Lower leg skin (tissue), 4 donors: Measurements from ENCODE around the gene PLP2. TPM values are rescaled to one million over a fixed set of nuclear protein-coding genes. Genes with fewer than 3 reads are reported as not detected.

Source experiments
- DNase-seq, 2 donors: peaks; one replicate each; pipeline ENCODE4 v3.0.0-alpha.2; 2019; ENCODE audit warnings: low spot score in 2 of 2
- H3K4me3 ChIP-seq: fragments of 200-600 bp; sonication (generic); 2 replicates; pipeline ENCODE4 v1.5.1; 2017; ENCODE audit warnings: mild to moderate bottlenecking, low read depth; ENCODE audit not compliant: poor library complexity, severe bottlenecking
- CTCF ChIP-seq, 3 donors: fragments of 450-650 bp; IDR thresholded peaks; one replicate each; pipeline ENCODE4 v1.5.1; 2016; ENCODE audit warnings: antibody characterized with exemption in 3 of 3, mild to moderate bottlenecking in 3 of 3, moderate library complexity in 2 of 3
- POLR2A ChIP-seq, 2 donors: fragments of 450-650 bp; IDR thresholded peaks; one replicate each; pipeline ENCODE4 v1.6.1; 2016 to 2017; ENCODE audit warnings: antibody characterized with exemption in 2 of 2, mild to moderate bottlenecking in 1 of 2, moderate library complexity in 1 of 2
- whole genome bisulfite sequencing, 2 donors: methylation state at CpG; one replicate each; pipeline ENCODE4 v1.1.5; 2018; 5-methylcytosine and 5-hydroxymethylcytosine counted together
- intact Hi-C: fragments of 100-400 bp; cut with DNase I; formaldehyde crosslinking; loops from one replicate; pipeline ENCODE4 v1.15.0; 2023; ENCODE audit warnings: low total_unique reads
- total RNA-seq, 4 donors: library from RNA; depleted of rRNA; stranded (reverse); fragments of >200 nt; gene quantifications; one replicate each; pipeline ENCODE4 v1.1.0, GENCODE V29; 2016

The PLP2 gene
- total RNA-seq, 4 donors from 2014 or later, result 126 to 132 (median 130) TPM

GRCh38 chrX:49214416-49214815, 42.7 kb downstream of the PLP2 start:
- DNase-seq, result no peak
- intact Hi-C loops, result no loop called here
- TF ChIP-seq POLR2A (IDR thresholded peaks at IDR 0.05), result no peak
- no peak for TF ChIP-seq CTCF (IDR thresholded peaks at IDR 0.05)
- WGBS, 2 donors, result 45 to 72% methylated on average over 2 of the region's 2 CpGs
- H3K4me3 ChIP-seq, result no peak overlapping the region

- no peak for TF ChIP-seq POLR2A (IDR thresholded peaks at IDR 0.05)
- TF ChIP-seq CTCF (IDR thresholded peaks at IDR 0.05), result no peak
- intact Hi-C loops, result no loop called here
- WGBS, 2 donors, result 84 to 87% methylated on average over 14 of the region's 14 CpGs
- H3K4me3 ChIP-seq, result no peak overlapping the region
- no peak for DNase-seq
Measured at GRCh38 chrX:49214996-49215526, 43.4 kb downstream of the PLP2 start.

- no peak overlapping the region for H3K4me3 ChIP-seq
- no peak for DNase-seq
- intact Hi-C loops, result no loop called here
- TF ChIP-seq CTCF (IDR thresholded peaks at IDR 0.05) (no peak), POLR2A (IDR thresholded peaks at IDR 0.05) (no peak)
Measured at GRCh38 chrX:49220100-49220499, 48.4 kb downstream of the PLP2 start.

- TF ChIP-seq POLR2A (IDR thresholded peaks at IDR 0.05) (no peak), CTCF (IDR thresholded peaks at IDR 0.05) (no peak)
- intact Hi-C loops, result no loop called here
- WGBS, 2 donors, result 60 to 78% methylated on average over 2 of the region's 2 CpGs
- no peak for DNase-seq
- H3K4me3 ChIP-seq, result no peak overlapping the region
Measured at GRCh38 chrX:49221868-49222267, 50.2 kb downstream of the PLP2 start.

Other genes starting within 250 kb of the PLP2 start
- gene OTUD5, start 214.3 kb upstream of the PLP2 start, total RNA-seq, result 10 to 100 TPM; 47.2 to 66.8 (median 53.6) TPM
- gene KCND1, start 200.1 kb upstream of the PLP2 start, total RNA-seq, result under 1 TPM; 0.08 to 0.72 (median 0.33) TPM
- gene GRIPAP1, start 169.6 kb upstream of the PLP2 start, total RNA-seq, result 10 to 100 TPM; 30.0 to 43.7 (median 32.4) TPM
- 10 to 100 TPM; 37.1 to 55.9 (median 53.6) TPM for gene TFE3, start 128.5 kb upstream of the PLP2 start, total RNA-seq
- gene CCDC120, start 112.9 kb upstream of the PLP2 start, total RNA-seq, result 10 to 100 TPM; 33.7 to 51.9 (median 36.0) TPM
- 10 to 100 TPM in 1 of 4 donors, 1 to 10 TPM in 3; 6.2 to 11.2 (median 7.7) TPM for gene PRAF2, start 97.9 kb upstream of the PLP2 start, total RNA-seq
- 100 to 1,000 TPM in 1 of 4 donors, 10 to 100 TPM in 3; 84.4 to 102 (median 87.8) TPM for gene WDR45, start 92.0 kb upstream of the PLP2 start, total RNA-seq
- 10 to 100 TPM; 36.2 to 43.6 (median 36.3) TPM for gene GPKOW, start 48.2 kb upstream of the PLP2 start, total RNA-seq
- 10 to 100 TPM in 2 of 4 donors, 1 to 10 TPM in 2; 6.8 to 16.5 (median 10.3) TPM for gene MAGIX, start 9.1 kb upstream of the PLP2 start, total RNA-seq
- 10 to 100 TPM; 18.8 to 58.9 (median 33.4) TPM for gene PRICKLE3, start 14.5 kb downstream of the PLP2 start, total RNA-seq
- 1 to 10 TPM in 2 of 4 donors, under 1 TPM in 2; 0.88 to 4.8 (median 1.7) TPM for gene SYP, start 28.3 kb downstream of the PLP2 start, total RNA-seq
- under 1 TPM in 3 of 4 donors, not detected in 1; 0.06 to 0.76 (median 0.15) TPM for gene CACNA1F, start 61.4 kb downstream of the PLP2 start, total RNA-seq
- 10 to 100 TPM; 18.1 to 29.7 (median 19.8) TPM for gene CCDC22, start 63.6 kb downstream of the PLP2 start, total RNA-seq
- gene FOXP3, start 92.8 kb downstream of the PLP2 start, total RNA-seq, result 1 to 10 TPM in 2 of 4 donors, under 1 TPM in 2; 0.69 to 1.1 (median 0.92) TPM
- gene PPP1R3F, start 97.9 kb downstream of the PLP2 start, total RNA-seq, result 10 to 100 TPM in 1 of 4 donors, 1 to 10 TPM in 3; 4.7 to 10.9 (median 5.6) TPM
- not detected for gene GAGE10, start 131.7 kb downstream of the PLP2 start, total RNA-seq
- gene GAGE12J, start 150.1 kb downstream of the PLP2 start, total RNA-seq, result not detected
- gene GAGE13, start 159.7 kb downstream of the PLP2 start, total RNA-seq, result not detected